GM19025 (cell line): Measurements from ENCODE around the gene SLC19A1.

Source experiments
- ATAC-seq: cut with Tn5 transposase; IDR thresholded peaks from one replicate; pipeline ENCODE4 v1.9.1; 2021; ENCODE audit warnings: mild to moderate bottlenecking, low read depth, moderate library complexity; ENCODE audit not compliant: unreplicated experiment

The SLC19A1 gene

DNA sequence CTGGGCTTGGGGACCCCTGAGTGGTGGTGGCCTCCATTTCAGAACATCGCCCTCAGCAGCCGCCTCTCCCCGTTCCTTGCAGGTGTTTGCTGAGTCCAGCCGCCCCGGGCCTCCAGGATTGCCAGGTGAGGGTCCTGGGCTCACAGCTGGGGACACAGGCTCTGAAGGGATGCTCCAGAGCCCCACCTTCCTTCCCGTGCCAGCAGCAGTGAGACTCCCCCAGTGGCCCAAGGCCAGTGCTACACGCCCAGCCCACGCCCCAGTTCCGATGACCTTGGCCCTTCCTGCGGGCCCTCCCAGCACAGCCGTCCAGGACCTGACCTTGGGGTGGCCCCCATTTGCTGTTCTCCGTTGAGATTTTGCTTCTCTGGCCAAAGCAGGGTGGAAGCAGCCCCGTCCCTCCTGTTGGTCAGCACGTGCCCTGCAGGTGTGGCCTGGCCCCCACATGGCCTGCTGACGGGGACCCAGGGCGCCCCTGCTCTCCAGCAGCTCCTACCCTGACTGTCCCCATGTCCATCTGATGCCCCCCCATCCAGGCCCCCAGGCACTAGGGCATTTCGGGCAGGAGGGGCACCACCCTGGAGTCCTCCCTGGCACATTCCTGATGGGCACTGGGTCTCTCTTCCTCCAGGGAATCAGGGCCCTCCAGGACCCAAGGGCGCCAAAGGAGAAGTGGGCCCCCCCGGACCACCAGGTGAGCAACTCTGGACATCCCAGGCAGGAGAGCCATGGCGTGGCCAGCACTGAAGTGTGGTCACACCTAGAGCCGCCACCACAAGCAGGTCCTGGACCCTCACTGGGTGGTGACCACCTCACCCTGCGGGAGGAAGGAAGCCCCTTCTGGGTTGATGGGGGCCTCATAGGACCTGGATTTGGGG lies 45.0 kb downstream of the SLC19A1 start:
- no peak for ATAC-seq

DNA sequence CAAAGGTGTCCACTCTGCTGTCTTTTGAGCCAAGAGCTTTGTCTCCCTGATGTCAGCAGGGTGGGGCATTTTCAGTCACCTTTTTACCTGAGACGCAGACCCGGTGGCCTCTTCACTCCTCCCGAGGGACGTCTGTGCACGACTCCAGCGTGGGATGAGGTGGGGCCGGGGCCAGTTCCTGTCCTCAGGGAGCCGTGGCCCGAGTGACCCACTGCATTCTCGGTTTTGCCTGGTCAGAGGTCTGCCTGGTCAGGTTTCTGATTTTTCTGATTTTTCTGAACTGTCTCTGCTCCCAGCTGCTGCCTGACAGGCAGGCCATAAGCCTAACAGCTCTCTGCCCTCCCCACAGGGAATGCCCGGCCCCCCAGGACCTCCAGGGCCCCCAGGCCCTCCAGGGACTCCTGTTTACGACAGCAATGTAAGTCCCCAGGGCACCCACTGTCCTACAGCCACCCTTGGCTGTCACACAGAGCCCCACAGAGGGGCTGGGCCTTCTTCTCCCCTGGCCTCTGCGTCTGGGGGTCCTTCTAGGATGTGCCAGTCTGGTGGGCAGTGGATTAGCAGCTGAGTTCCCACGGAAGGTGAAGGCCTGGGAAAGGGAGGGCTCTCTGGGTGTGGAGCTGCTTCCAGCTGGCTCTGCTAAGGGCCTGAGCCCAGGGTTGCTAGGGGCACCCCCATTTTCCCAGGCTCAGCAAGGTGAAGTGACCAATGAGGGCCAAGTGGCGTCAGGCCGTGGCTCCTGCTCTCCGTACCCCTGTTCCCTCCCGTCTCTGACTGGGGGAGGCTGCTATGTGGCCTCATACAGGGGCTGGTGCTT lies 45.9 kb downstream of the SLC19A1 start:
- no peak for ATAC-seq

DNA sequence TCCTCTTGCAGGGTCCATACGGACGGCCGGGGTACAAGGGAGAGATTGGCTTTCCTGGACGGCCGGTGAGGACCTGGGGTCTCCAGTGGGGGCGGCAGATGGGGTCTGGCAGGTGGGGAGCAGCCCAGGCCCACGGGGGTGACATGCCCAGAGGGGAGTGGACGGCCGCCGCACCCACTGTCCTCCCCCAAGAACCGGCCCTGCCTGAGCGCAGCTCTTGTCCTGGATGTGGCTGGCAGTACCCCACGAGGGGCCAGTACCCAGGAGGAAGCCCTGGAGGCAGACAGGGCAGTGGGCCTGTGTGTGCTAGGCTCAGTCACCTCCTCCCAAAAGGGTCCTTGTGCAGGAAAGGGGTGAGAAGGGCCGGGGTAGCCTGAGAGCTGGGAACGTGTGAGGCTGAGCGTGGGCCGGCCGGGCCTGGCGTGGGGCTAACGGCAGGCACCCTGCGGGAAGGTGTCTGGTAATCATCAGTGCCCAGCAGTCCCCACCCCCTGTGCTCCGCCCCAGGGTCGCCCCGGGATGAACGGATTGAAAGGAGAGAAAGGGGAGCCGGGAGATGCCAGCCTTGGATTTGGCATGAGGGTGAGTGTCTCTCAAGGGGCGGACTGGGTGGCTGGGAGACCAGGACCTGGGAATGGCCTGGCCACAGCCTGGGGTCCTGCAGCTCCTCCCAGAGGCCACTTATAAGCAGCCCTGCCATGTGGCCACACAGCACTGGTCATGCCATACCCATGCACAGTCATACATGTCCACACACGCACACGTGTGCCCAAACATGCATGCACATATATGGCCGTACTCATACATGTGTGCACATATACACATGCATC lies 47.2 kb downstream of the SLC19A1 start:
- no peak for ATAC-seq

DNA sequence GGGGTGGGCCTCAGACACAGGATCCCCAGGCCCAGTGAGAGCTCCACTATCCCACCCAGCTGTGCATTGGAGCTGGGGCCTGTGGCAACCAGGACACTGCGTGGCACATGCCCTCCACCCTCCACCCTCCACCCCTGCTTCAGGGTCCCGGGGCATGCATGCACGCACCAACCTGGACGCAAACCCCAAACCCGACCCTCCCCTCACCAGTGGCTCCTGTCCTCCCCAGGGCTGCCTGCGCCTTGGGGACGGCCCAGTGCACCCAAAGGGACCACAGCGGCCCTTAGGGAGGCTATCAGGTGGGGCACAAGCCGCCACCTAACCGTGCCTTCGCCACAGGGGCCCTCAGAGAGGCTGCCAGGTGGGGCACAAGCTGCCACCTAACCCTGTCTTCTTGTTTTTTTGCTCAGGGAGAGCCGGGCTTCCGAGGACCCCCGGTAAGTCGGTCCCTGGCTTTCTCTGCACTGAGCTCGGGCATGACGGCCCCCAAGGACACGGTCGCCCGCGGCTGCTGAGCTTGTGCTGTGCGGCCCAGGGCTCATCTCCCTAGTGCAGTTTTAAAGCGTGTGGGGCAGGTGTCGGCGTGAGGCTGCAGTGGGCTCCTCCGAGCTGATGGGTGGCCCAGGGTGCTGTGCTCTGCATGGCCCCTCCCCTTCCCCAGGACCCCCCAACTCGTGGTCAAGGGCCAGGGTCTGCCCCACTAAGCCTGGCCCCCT lies 47.9 kb downstream of the SLC19A1 start:
- no peak for ATAC-seq

DNA sequence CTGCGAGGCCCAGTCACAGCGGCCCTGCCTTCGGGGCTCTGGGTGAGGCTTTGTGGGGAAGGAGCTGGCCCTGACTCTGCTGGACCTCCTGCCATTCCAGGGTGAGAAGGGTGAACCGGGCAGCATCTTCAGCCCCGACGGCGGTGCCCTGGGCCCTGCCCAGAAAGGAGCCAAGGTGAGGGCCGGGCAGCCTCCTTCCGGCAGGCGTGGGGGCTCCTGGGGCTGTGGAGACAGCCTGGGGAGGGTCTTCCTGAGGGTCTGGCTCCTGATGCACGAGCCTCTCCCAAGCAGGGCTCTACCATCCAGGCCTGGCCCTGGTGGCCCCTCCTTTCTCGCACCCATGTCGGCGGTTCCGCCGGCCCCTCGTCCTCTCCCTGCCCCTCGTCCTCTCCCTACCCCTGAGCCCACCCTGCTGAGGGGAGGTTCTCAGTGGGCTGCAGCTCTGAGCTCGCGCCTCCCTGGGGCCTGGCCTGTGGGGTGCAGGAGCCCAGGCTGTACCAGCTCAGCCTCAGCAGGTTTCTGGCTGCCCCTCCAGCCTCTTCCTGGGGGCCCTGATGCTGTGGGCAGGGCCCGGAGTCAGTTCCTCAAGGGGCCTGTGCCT lies 48.7 kb downstream of the SLC19A1 start:
- ATAC-seq: no peak

DNA sequence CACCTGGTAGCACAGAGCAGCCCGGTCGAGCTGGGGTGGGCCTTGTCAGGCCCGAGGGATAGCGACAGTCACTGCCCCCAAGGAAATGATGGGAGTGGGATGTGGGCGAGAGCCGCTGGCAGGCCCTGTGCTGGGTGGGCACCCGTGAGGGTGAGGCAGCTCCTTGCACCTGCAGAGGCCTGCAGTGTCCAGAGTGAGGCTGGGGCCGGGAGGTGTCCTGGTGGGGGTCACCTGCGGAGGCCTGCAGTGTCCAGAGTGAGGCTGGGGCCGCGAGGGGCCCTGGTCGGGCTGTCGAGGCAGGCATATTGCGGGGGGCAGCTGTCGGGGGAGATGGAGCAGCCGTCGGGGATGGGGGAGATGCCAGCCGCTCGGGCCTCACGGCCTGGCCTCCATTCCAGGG lies 49.5 kb downstream of the SLC19A1 start:
- ATAC-seq: no peak

DNA sequence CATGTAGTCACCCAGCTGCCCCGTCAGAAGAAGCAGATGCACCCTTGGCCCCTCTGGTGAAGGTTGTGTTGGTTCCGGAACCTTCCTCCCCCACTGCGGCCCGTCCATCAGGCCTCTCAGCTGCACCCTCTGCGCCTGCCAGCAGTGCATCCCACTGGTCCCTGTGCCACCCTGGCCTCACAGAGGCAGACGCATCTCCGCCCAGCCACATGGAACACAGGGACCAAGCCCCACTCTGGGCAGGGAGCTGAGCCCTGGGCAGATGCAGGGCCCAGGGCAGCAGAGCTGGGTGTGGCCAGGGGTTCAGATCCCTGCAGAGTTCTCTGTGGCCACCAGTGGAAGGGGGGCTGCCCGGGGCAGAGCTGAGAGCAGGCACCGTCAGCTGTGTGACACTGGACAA lies 50.6 kb downstream of the SLC19A1 start:
- no peak for ATAC-seq

DNA sequence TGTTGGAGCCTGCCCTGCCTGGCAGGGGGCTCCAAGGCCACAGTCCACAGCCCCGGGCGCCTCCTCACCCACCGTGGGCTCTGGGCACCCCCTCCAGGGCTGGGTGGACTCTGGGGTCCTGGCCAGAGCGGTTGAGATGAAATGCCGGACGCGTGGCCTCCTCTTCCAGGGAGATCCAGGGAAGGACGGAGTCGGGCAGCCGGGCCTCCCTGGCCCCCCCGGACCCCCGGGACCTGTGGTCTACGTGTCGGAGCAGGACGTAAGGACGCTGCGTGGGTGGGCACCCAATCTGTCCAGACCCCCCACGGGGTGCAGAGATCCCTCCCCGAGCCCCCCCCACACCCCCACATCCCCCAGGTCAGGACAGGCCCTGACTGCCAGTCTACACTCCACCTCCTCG lies 51.2 kb downstream of the SLC19A1 start:
- ATAC-seq: no peak

DNA sequence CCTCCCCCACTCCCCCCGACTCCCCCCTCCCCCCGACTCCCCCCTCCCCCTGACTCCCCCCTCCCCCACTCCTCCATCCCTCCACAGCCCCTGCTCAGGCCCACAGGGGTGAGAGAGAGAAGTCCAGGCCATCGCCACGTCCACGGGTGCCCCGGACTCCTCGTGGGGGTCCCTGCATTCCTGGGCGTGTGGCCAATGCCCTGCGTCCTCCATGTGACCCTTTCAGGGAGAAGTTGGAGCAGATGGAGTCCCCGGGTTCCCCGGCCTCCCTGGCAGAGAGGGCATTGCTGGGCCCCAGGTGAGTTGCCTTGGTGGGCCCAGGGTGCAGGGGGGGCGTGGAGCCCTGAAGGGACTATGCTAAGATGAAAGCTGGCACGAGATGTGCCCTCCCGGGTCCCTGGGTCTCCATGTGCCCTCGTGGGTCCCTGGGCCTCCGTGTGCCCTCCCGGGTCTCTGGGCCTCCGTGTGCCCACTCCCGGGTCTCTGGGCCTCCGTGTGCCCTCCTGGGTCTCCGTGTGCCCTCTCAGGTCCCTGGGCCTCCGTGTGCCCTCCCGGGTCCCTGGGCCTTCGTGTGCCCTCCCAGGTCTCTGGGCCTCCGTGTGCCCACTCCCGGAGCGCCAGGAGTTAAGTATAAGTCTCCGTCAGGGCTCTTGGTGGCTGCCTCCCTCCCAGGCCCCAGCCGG lies 52.0 kb downstream of the SLC19A1 start:
- ATAC-seq: no peak

DNA sequence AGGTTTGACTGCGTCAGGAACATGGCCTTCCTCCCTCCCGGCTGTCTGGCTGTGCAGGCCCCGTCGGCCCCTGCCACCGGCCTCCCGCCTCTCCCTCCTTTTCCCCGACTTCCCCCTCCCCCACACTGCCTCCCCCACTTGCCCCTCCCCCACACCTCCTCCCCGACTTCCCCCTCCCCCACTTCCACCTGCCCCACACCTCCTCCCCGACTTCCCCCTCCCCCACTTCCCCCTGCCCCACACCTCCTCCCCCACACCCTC lies 52.6 kb downstream of the SLC19A1 start:
- no peak for ATAC-seq

DNA sequence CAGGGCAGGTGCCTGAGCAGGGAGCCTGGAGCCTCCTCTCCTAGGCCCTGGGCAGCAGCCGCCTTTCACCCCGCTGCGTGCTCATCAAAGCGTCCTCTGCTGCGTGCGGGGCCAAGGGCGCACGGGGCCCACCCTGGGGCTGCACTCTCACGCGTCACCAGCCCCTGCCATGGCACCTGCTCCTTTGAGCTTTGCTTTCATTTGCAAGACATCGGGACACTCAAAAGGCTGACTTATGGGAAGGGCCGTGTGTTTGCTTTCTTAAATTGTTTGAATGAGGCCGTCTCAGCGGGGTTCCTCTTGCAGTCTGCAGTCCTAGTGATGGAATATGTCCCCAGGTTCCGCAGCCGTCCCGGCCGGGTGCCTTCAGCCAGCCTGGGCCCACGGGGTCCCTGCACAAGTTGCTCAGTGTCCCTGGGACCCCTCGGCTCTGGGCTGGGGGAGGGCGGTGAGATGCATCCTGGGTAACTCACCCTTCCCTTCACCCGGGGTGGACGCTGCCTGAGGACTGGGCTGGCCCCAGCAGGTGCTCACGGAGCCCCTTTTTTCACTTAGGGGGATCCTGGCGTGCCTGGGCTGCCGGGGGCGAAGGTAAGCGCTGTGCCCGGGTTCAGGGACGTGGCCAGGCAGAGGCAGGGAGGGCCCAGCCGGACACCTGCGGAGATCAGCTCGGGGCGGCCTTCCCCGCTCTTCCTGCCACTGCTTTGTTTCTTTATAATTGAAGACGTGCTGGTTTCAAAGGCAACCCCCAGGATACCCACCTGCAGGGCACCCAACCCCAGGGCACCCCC lies 53.1 kb downstream of the SLC19A1 start:
- ATAC-seq: no peak

DNA sequence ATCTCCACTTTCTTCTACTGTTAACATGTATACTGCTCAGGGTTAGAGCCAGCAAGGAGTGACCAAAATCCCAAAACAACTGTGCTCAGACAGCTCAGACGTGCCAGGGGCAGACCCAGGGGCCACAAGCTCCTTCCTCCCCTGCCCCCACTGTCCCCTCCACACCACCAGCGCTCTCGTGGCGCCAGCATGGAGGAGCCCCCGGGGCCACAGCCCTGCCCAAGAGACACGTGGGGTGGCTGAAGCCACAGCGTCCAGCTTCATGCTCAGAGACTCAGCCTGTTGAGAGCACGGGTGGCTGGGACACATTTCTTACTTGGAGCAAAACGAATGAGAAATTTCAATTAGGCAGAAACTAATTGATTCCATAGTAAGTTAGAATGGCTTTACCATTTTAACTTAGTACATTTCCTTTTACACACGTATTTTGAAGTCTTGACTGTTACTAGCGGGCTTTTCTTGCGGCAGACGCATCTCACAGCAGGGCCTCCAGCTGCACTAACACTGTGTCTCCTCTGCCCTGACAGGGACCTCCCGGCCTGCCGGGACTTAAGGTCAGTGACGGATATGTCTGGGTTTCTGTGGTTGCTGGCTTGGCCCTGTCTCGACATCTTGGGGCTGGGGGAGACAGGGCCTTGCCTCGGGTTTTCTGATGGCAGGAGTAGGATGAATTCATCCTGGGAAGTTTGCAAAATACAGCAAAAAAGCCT lies 54.2 kb downstream of the SLC19A1 start:
- no peak for ATAC-seq

DNA sequence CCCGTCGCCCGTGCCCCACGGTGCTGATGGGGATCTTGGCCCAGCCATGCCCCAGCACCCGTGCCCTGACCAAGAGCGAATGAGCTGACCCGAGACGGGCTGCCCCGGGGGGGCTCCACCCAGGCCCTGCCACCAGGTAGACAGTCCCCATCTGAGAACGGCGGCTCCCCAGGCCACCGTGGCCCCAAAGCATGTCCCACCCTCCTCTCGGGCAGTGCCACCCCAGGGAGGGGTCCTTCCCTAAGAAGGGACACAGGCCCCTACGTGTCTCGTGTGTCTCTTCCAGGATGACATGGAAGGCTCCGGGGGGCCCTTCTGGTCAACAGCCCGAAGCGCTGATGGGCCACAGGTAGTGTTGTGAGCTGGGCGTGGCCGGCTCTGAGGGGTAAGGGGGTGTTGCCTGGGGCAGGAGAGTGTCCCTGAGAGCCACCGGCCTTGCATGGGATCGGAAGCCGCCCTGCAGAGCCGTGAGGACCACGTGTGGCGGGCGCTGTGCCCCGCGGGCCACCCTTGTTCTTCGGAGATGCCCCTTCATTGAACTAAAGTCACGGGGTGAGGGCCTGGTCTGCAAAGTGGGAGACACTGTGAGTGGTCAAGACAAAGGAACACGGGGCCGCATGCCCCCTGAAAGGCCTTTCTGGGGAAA lies 55.0 kb downstream of the SLC19A1 start:
- no peak for ATAC-seq

DNA sequence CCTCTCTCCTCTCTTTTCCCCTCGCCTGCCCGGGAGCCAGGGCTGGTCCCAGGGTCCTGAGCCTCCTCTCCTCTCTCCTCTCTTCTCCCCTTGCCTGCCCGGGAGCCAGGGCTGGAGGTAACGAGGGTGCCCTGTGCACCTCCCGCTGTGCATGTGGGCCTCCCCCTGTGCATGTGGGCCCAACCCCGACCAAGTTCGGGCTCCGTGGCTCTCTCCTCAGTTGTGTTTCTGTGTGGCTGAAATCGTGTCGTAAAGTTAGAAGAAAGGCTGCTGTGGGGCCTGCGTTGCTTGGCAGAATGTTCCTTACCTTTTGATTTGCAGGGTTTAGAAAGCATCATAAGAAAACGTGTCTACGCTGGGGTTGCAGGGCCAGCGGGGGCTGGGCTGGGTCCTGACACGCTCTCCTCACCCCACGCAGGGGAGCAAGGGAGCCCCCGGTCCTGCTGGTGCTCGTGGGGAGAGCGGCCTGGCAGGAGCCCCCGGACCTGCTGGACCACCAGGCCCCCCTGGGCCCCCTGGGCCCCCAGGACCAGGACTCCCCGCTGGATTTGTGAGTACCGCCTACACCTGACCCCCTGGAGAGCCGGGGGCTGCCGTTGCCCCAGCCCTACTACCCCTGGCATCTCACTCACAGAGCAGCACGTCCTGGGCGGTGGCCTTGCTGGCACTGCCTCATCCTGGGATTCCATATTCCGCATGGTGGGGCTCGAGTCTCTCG lies 55.6 kb downstream of the SLC19A1 start:
- no peak for ATAC-seq

DNA sequence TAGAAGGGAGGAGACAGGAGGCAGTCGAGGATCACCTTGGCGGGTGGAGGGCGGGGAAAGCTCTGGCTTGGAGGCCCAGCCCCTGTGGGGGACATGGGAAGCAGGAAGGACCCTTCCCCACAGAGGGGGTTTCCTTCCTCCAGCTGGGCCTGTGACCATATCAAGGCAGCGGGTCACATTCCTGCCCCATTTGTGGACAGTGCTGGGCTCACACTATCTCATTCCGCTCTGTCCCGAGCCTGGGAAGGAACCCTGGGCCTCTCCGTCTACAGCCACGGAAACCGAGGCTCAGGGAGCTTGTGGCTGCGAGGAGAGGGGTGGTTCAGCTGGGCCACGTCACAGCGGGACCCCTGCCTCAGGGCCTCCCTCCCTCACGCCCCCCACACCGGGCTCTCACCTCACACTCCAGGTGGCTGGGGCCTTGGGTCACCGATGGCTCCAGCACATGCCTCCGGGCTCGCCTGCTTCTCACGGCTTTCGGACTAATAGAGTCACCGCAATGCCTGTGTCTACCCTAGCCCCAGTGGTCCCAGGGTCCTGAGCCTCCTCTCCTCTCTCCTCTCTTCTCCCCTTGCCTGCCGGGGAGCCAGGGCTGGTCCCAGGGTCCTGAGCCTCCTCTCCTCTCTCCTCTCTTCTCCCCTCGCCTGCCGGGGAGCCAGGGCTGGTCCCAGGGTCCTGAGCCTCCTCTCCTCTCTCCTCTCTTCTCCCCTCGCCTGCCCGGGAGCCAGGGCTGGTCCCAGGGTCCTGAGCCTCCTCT lies 56.4 kb downstream of the SLC19A1 start:
- no peak for ATAC-seq

DNA sequence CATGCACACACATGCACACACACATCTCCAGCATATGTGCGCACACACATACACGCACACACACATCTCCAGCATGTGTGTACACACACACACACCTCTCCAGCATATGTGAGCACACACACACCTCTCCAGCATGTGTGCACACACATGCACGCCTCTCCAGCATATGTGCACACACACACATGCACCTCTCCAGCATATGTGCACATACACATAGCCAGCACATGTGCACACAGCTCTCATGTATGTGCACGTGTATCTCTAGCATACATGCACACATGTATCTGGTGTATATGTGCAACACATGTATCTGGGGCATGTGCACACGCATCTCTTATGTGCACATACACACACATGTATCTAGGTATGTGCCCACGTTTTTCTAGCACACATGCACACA lies 57.9 kb downstream of the SLC19A1 start:
- no peak for ATAC-seq
